Caco-2 (cell line): ENCODE measurements around the gene NEUROD1. TPM values are rescaled to one million over a fixed set of nuclear protein-coding genes. Genes with fewer than 3 reads are reported as not detected.

Experiments used
- BruUV-seq: library from RNA; stranded (reverse); fragments of 400-500 nt; replicated peaks from 2 replicates; lab custom pipeline; 2021; lab: Mats Ljungman, UMichigan
- CTCF ChIA-PET: fragments of 300-600 bp; sonication (Branson Sonifier 250); formaldehyde crosslinking; loops from one replicate; lab custom pipeline; 2022; ENCODE audit warnings: antibody characterized with exemption; lab: Charles Lee
- POLR2A ChIA-PET: fragments of 300-600 bp; sonication (Branson Sonifier 250); formaldehyde crosslinking; loops from one replicate; lab custom pipeline; 2022; ENCODE audit warnings: antibody characterized with exemption; lab: Charles Lee
- DNase-seq, 2 experiments: peaks; one replicate each; pipeline versions ENCODE4 v3.0.0 to v3.0.0-alpha.2; 2020 to 2022
- H3K27me3 ChIP-seq: replicated peaks from 2 replicates; pipeline ENCODE4 v1.6.0; 2011; ENCODE audit warnings: low read length; ENCODE audit not compliant: control insufficient read depth, insufficient read depth
- H3K36me3 ChIP-seq: 2 replicates; pipeline ENCODE4 v1.5.1; 2011; ENCODE audit warnings: low read length; ENCODE audit not compliant: control insufficient read depth, insufficient read depth
- H3K4me1 ChIP-seq: fragments of 250-450 bp; sonication (Bioruptor Pico); 2 replicates; pipeline ENCODE4 v1.5.1; 2020; ENCODE audit warnings: mild to moderate bottlenecking
- H3K4me3 ChIP-seq: 2 replicates; pipeline ENCODE4 v1.5.1; 2011; ENCODE audit warnings: low read depth, mild to moderate bottlenecking, control low read depth, low read length
- H3K9me3 ChIP-seq: fragments of 250-450 bp; sonication (Bioruptor Pico); 2 replicates; pipeline ENCODE4 v1.5.1; 2020; ENCODE audit warnings: mild to moderate bottlenecking, moderate library complexity
- H3K27ac Mint-ChIP-seq: one replicate; pipeline ENCODE4 v1.8.0; 2022; ENCODE audit warnings: mixed read lengths; ENCODE audit not compliant: unreplicated experiment
- H3K27me3 Mint-ChIP-seq: one replicate; pipeline ENCODE4 v1.8.0; 2022; ENCODE audit warnings: mixed read lengths; ENCODE audit not compliant: insufficient read depth, unreplicated experiment
- H3K36me3 Mint-ChIP-seq: one replicate; pipeline ENCODE4 v1.8.0; 2022; ENCODE audit warnings: mild to moderate bottlenecking, mixed read lengths; ENCODE audit not compliant: insufficient read depth, unreplicated experiment
- H3K4me1 Mint-ChIP-seq: one replicate; pipeline ENCODE4 v1.8.0; 2022; ENCODE audit warnings: low read depth, mixed read lengths; ENCODE audit not compliant: unreplicated experiment
- H3K4me3 Mint-ChIP-seq: one replicate; pipeline ENCODE4 v1.8.0; 2022; ENCODE audit warnings: mild to moderate bottlenecking, moderate library complexity, mixed read lengths; ENCODE audit not compliant: unreplicated experiment
- H3K9me3 Mint-ChIP-seq: one replicate; pipeline ENCODE4 v1.8.0; 2022; ENCODE audit warnings: mixed read lengths; ENCODE audit not compliant: unreplicated experiment
- intact Hi-C: fragments of 100-400 bp; cut with micrococcal nuclease; formaldehyde crosslinking; loops from one replicate; pipeline ENCODE4 v1.10.0; 2022; ENCODE audit not compliant: unreplicated experiment
- total RNA-seq: library from RNA; stranded (reverse); gene quantifications from 2 replicates; pipeline ENCODE4 v1.2.3, GENCODE V29; 2022
- TF ChIP-seq, protein P1 (sequence below), 2 experiments: fragments of 200-600 bp in 1 of 2; IDR thresholded peaks; 1 replicate in 1 of 2; 2 replicates in 1 of 2; pipeline versions ENCODE4 v1.5.1 to v1.8.0; 2011 to 2022; ENCODE audit warnings: antibody characterized with exemption in 1 of 2, control low read depth in 1 of 2, inconsistent platforms in 1 of 2, low read depth in 1 of 2, low read length in 1 of 2, mild to moderate bottlenecking in 1 of 2, moderate library complexity in 1 of 2; ENCODE audit not compliant: insufficient read depth in 1 of 2, severe bottlenecking in 1 of 2, unreplicated experiment in 1 of 2

NEUROD1 gene
- total RNA-seq, 1 experiment from 2014 or later: not detected

DNA sequence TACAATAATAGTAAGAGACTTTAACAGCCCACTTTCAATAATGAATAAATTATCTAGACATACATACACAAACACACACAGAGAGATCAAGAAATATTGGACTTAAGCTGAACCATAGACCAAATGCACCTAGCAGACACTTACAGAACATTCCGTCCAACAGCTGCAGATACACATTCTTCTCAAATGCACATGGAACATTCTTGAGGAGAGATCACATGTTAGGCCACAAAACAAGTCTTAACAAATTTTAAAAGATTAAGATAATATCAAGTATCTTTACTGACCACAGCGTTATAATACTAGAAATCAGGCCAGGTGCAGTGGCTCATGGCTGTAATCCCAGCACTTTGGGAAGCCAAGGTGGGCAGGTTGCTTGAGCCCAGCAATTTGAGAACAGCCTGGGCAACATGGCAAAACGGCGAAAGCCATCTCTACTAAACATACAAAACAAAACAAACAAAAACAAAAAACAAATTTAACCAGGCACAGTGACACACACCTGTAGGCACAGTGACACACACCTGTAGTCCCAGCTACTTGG lies 30.8 kb downstream of the NEUROD1 start:
- Mint-ChIP-seq H3K9me3 (peaks cover 8% of the 10 kb centered on the region), H3K4me3 (no peak overlapping the region), H3K27ac (no peak overlapping the region), H3K27me3 (peaks cover 15% of the 10 kb centered on the region), H3K36me3 (no peaks in the 10 kb centered on the region), H3K4me1 (no peaks in the 10 kb centered on the region)
- POLR2A ChIA-PET: interaction anchor here (0.5 kb wide), 1 partner anchor 141 kb away, joined by 3 read pairs; no protein-coding TSS in a partner anchor
- Histone ChIP-seq H3K4me1 (no peaks in the 10 kb centered on the region), H3K36me3 (no peaks in the 10 kb centered on the region), H3K27me3 (no peaks in the 10 kb centered on the region), H3K4me3 (no peak overlapping the region), H3K9me3 (no peaks in the 10 kb centered on the region)
- intact Hi-C loops: no loop called here
- DNase-seq: no peak
- CTCF ChIA-PET: no interaction called here
- TF ChIP-seq, protein P1, sequence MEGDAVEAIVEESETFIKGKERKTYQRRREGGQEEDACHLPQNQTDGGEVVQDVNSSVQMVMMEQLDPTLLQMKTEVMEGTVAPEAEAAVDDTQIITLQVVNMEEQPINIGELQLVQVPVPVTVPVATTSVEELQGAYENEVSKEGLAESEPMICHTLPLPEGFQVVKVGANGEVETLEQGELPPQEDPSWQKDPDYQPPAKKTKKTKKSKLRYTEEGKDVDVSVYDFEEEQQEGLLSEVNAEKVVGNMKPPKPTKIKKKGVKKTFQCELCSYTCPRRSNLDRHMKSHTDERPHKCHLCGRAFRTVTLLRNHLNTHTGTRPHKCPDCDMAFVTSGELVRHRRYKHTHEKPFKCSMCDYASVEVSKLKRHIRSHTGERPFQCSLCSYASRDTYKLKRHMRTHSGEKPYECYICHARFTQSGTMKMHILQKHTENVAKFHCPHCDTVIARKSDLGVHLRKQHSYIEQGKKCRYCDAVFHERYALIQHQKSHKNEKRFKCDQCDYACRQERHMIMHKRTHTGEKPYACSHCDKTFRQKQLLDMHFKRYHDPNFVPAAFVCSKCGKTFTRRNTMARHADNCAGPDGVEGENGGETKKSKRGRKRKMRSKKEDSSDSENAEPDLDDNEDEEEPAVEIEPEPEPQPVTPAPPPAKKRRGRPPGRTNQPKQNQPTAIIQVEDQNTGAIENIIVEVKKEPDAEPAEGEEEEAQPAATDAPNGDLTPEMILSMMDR (IDR thresholded peaks at IDR 0.05; ENCODE audit: insufficient read depth in 1 of 2, low read depth in 1 of 2, low read length in 1 of 2, severe bottlenecking in 1 of 2, unreplicated experiment in 1 of 2): no peak
- no TSS peak for BruUV-seq

DNA sequence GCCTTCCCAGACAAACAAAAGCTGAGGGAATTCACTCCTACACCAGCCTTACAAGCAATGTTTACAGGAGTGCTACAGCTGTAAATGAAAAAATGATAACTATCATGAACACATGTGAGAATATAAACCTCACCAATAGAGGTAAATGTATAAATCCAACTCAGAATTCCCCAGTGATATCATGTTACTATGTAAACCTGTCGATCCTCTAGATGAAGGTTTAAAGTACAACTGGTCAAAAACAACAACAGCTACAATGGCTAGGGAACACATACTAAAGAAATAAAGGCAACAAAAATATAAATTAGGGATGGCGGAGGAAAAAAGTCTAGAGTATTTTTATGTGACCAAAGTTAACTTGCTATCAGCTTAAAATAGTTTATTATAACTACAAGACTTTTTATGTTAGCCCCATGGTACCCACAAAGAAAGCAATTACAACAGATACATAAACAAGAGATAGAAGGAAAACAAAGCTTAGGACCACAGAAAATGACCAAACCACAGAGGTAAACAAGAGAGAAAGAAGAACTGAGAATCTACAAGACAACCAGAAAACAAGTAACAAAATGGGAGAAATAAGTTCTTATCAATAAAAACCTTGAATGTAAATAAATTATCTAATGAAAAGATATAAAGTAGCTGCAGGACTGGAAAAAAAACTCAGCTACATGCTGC lies 31.7 kb downstream of the NEUROD1 start:
- TF ChIP-seq, protein P1 (IDR thresholded peaks at IDR 0.05; ENCODE audit: insufficient read depth in 1 of 2, low read depth in 1 of 2, low read length in 1 of 2, severe bottlenecking in 1 of 2, unreplicated experiment in 1 of 2): no peak
- CTCF ChIA-PET: no interaction called here
- Histone ChIP-seq H3K4me1 (no peaks in the 10 kb centered on the region), H3K27me3 (no peaks in the 10 kb centered on the region), H3K4me3 (no peak overlapping the region), H3K9me3 (no peaks in the 10 kb centered on the region), H3K36me3 (no peaks in the 10 kb centered on the region)
- no peaks in the 10 kb centered on the region for H3K4me1 Mint-ChIP-seq
- H3K9me3 Mint-ChIP-seq: peaks cover 8% of the 10 kb centered on the region
- H3K36me3 Mint-ChIP-seq: no peaks in the 10 kb centered on the region
- intact Hi-C loops: no loop called here
- peaks cover 14% of the 10 kb centered on the region for H3K27me3 Mint-ChIP-seq
- POLR2A ChIA-PET: no interaction called here
- no peak for DNase-seq
- no peak overlapping the region for H3K4me3 Mint-ChIP-seq
- no TSS peak for BruUV-seq
- no peak overlapping the region for H3K27ac Mint-ChIP-seq

DNA sequence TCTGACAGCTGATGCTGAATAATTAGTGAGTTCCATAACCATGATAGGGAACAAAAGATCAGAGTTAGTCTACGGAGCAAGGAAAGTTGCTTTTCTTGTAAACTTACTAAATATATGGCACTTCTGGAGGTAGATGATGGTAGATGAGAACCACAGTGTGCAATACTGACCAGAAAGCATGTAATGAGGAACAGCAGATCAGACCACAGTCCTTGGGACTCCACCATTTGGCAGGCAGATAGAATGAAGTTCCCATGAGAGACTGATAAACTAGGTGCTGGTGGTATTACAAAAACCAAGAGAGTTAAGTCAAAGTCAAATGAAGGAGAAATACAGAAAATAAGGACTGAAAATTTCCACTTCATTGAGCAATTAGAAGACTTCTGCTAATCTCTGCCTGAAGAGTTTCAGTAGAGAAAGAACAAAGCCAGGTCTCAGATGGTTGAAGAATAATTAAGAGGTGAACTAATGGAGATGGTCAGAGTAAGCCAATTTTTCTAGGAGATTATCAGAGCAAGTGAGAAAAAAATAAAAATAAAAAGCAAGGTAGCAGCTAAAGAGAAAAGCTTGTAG lies 33.8 kb downstream of the NEUROD1 start:
- CTCF ChIA-PET: no interaction called here
- Mint-ChIP-seq H3K4me1 (no peaks in the 10 kb centered on the region), H3K9me3 (peaks cover 8% of the 10 kb centered on the region), H3K27me3 (peaks cover 10% of the 10 kb centered on the region), H3K36me3 (no peaks in the 10 kb centered on the region), H3K4me3 (no peak overlapping the region), H3K27ac (no peak overlapping the region)
- no TSS peak for BruUV-seq
- Histone ChIP-seq H3K4me3 (no peak overlapping the region), H3K9me3 (no peaks in the 10 kb centered on the region), H3K27me3 (no peaks in the 10 kb centered on the region), H3K36me3 (no peaks in the 10 kb centered on the region), H3K4me1 (no peaks in the 10 kb centered on the region)
- TF ChIP-seq, protein P1 (IDR thresholded peaks at IDR 0.05; ENCODE audit: insufficient read depth in 1 of 2, low read depth in 1 of 2, low read length in 1 of 2, severe bottlenecking in 1 of 2, unreplicated experiment in 1 of 2): no peak
- DNase-seq: no peak
- intact Hi-C loops: no loop called here
- POLR2A ChIA-PET: no interaction called here
